ENCODE data around the gene PCSK2. TPM values are rescaled to one million over a fixed set of nuclear protein-coding genes. Genes with fewer than 3 reads are reported as not detected.

PCSK2 gene
- total and polyA plus RNA-seq, 12 donors = 0.32 to 47.6 (median 5.3) TPM

- Histone ChIP-seq H3K9me3 (replicated peaks in 1 of 3) (no peaks in the 10 kb centered on the region), H3K36me3 (replicated peaks in 1 of 2) (no peaks in the 10 kb centered on the region), H3K27ac (no peak overlapping the region), H3K27me3 (no peaks in the 10 kb centered on the region), H3K4me3 (no peak overlapping the region), H3K4me1 (replicated peaks in 1 of 2) (no peaks in the 10 kb centered on the region)
- no peak for DNase-seq
- intact Hi-C loops (cut with DNase I) = no loop called here
- no peak for TF ChIP-seq CTCF (IDR thresholded peaks at IDR 0.05)
- no peak for TF ChIP-seq POLR2A (IDR thresholded peaks at IDR 0.05)
- 67 to 82% (median 81%) methylated on average over 1 of the region's 1 CpG for WGBS, 4 donors
Measured at GRCh38 chr20:17457079-17457478, 230.2 kb downstream of the PCSK2 start.

- no peaks in the 10 kb centered on the region for H3K27me3 ChIP-seq
- H3K36me3 ChIP-seq (replicated peaks in 1 of 2) = no peaks in the 10 kb centered on the region
- no peaks in the 10 kb centered on the region for H3K9me3 ChIP-seq (replicated peaks in 1 of 3)
- no peaks in the 10 kb centered on the region for H3K4me1 ChIP-seq (replicated peaks in 1 of 2)
- TF ChIP-seq POLR2A (IDR thresholded peaks at IDR 0.05) (no peak), CTCF (IDR thresholded peaks at IDR 0.05) (no peak)
- DNase-seq = no peak
- H3K4me3 ChIP-seq = no peak overlapping the region
- 86 to 96% (median 89%) methylated on average over 6 of the region's 6 CpGs for WGBS, 4 donors
- intact Hi-C loops (cut with DNase I) = no loop called here
- no peak overlapping the region for H3K27ac ChIP-seq
Measured at GRCh38 chr20:17457588-17458190, 230.8 kb downstream of the PCSK2 start.

GRCh38 chr20:17460119-17460518 is 233.3 kb downstream of the PCSK2 start:
- no peak for DNase-seq
- H3K27me3 ChIP-seq = no peaks in the 10 kb centered on the region
- WGBS, 4 donors = 69 to 91% (median 81%) methylated on average over 2 of the region's 2 CpGs
- H3K27ac ChIP-seq = no peak overlapping the region
- intact Hi-C loops (cut with DNase I) = no loop called here
- no peaks in the 10 kb centered on the region for H3K36me3 ChIP-seq (replicated peaks in 1 of 2)
- H3K4me1 ChIP-seq (replicated peaks in 1 of 2) = no peaks in the 10 kb centered on the region
- H3K4me3 ChIP-seq = no peak overlapping the region
- TF ChIP-seq CTCF (IDR thresholded peaks at IDR 0.05) (no peak), POLR2A (IDR thresholded peaks at IDR 0.05) (no peak)
- H3K9me3 ChIP-seq (replicated peaks in 1 of 3) = no peaks in the 10 kb centered on the region

- 65 to 82% (median 73%) methylated on average over 3 of the region's 3 CpGs for WGBS, 4 donors
Measured at GRCh38 chr20:17461941-17462340, 235.1 kb downstream of the PCSK2 start.

More at GRCh38 chr20:17461941-17462340, 235.1 kb downstream of the PCSK2 start:
- no peak for TF ChIP-seq CTCF (IDR thresholded peaks at IDR 0.05)
- TF ChIP-seq POLR2A (IDR thresholded peaks at IDR 0.05) = no peak
- no peak for DNase-seq
- Histone ChIP-seq H3K9me3 (replicated peaks in 1 of 3) (no peaks in the 10 kb centered on the region), H3K4me1 (replicated peaks in 1 of 2) (no peaks in the 10 kb centered on the region), H3K4me3 (no peak overlapping the region), H3K27me3 (no peaks in the 10 kb centered on the region), H3K36me3 (replicated peaks in 1 of 2) (no peaks in the 10 kb centered on the region), H3K27ac (no peak overlapping the region)
- intact Hi-C loops (cut with DNase I) = no loop called here
